Esophagus muscularis mucosa (tissue), 4 donors: ENCODE data around the gene CNGB1. TPM values are rescaled to one million over a fixed set of nuclear protein-coding genes. Genes with fewer than 3 reads are reported as not detected.

Experiments used
- DNase-seq: peaks from one replicate; pipeline ENCODE4 v3.0.0-alpha.2; 2017; ENCODE audit errors: extremely low spot score
- H3K27ac ChIP-seq, 4 donors: fragments of 200-600 bp; sonication (generic); replicated peaks in 1 of 4; 1 replicate in 3 of 4; 2 replicates in 1 of 4; pipeline ENCODE4 v1.5.1; 2016 to 2019; ENCODE audit warnings: mild to moderate bottlenecking in 1 of 4
- H3K27me3 ChIP-seq, 4 donors: fragments of 200-600 bp; sonication (generic); one replicate each; pipeline versions ENCODE4 v1.5.1 to v1.6.0; 2016 to 2019
- H3K36me3 ChIP-seq, 4 donors: fragments of 200-600 bp; sonication (generic); one replicate each; pipeline ENCODE4 v1.5.1; 2016 to 2019
- H3K4me1 ChIP-seq, 4 donors: fragments of 200-600 bp; sonication (generic); one replicate each; pipeline ENCODE4 v1.5.1; 2016 to 2019
- H3K4me3 ChIP-seq, 4 donors: fragments of 200-600 bp; sonication (generic); 1 replicate in 2 of 4; 2 replicates in 2 of 4; pipeline ENCODE4 v1.5.1; 2016 to 2019; ENCODE audit warnings: mild to moderate bottlenecking in 4 of 4, moderate library complexity in 1 of 4
- H3K9me3 ChIP-seq, 4 donors: fragments of 200-600 bp; sonication (generic); 1 replicate in 3 of 4; 2 replicates in 1 of 4; pipeline ENCODE4 v1.5.1; 2016 to 2019
- CTCF ChIP-seq, 3 experiments: fragments of 200-600 bp in 2 of 3; fragments of 450-650 bp in 1 of 3; sonication (generic) in 2 of 3; IDR thresholded peaks; one replicate each; pipeline ENCODE4 v1.5.1; 2017 to 2019; ENCODE audit warnings: antibody characterized with exemption in 3 of 3, mild to moderate bottlenecking in 2 of 3, moderate library complexity in 1 of 3
- EP300 ChIP-seq: sonication (generic); formaldehyde crosslinking; IDR thresholded peaks from one replicate; pipeline ENCODE4 v1.6.1; 2017; ENCODE audit warnings: antibody characterized with exemption
- POLR2A ChIP-seq: fragments of 450-650 bp; IDR thresholded peaks from one replicate; pipeline ENCODE4 v1.6.1; 2017; ENCODE audit warnings: antibody characterized with exemption, moderate library complexity, mild to moderate bottlenecking, low read depth
- POLR2AphosphoS5 ChIP-seq, 2 donors: sonication (generic); formaldehyde crosslinking; IDR thresholded peaks; one replicate each; pipeline ENCODE4 v1.6.1; 2017; ENCODE audit warnings: antibody characterized with exemption in 2 of 2
- WGBS: methylation state at CpG from one replicate; pipeline ENCODE4 v1.1.5; 2018; 5-methylcytosine and 5-hydroxymethylcytosine counted together
- intact Hi-C: fragments of 100-400 bp; cut with DNase I; formaldehyde crosslinking; loops from one replicate; pipeline ENCODE4 v1.15.1; 2023
- total RNA-seq, 4 donors: library from RNA; depleted of rRNA; stranded (reverse); fragments of >200 nt; gene quantifications; one replicate each; pipeline versions ENCODE4 v1.1.0 to v1.2.1, GENCODE V29; 2016

Gene CNGB1
- total RNA-seq, 4 donors from 2014 or later, result under 0.01 to 0.97 (median 0.31) TPM

- no peaks in the 10 kb centered on the region for H3K27me3 ChIP-seq
- peaks cover 7 to 18% (median 9%) of the 10 kb centered on the region in 4 donors for H3K4me1 ChIP-seq
- no peak for DNase-seq
- no peak overlapping the region for H3K4me3 ChIP-seq
- WGBS, result 90% methylated on average over 6 of the region's 6 CpGs
- TF ChIP-seq POLR2AphosphoS5 (IDR thresholded peaks at IDR 0.05) (no peak), EP300 (no peak), CTCF (IDR thresholded peaks at IDR 0.05) (no peak), POLR2A (no peak)
- no peaks in the 10 kb centered on the region for H3K9me3 ChIP-seq
- H3K36me3 ChIP-seq, result peaks cover 20 to 48% (median 41%) of the 10 kb centered on the region in 4 donors
- H3K27ac ChIP-seq, result no peak overlapping the region
- intact Hi-C loops, result no loop called here
Observed at GRCh38 chr16:57992084-57992483, 21.2 kb upstream of the CNGB1 start.

GRCh38 chr16:57991551-57992059 lies 20.7 kb upstream of the CNGB1 start:
- Histone ChIP-seq H3K4me1 (peaks cover 7 to 18% (median 9%) of the 10 kb centered on the region in 4 donors), H3K27ac (no peak overlapping the region), H3K4me3 (no peak overlapping the region), H3K27me3 (no peaks in the 10 kb centered on the region), H3K9me3 (no peaks in the 10 kb centered on the region), H3K36me3 (peaks cover 15 to 43% (median 36%) of the 10 kb centered on the region in 4 donors)
- WGBS, result 95% methylated on average over 8 of the region's 11 CpGs
- intact Hi-C loops, result no loop called here
- DNase-seq, result no peak
- no peak for TF ChIP-seq EP300
- no peak for TF ChIP-seq POLR2A
- TF ChIP-seq POLR2AphosphoS5 (IDR thresholded peaks at IDR 0.05), result no peak
- no peak for TF ChIP-seq CTCF (IDR thresholded peaks at IDR 0.05)

GRCh38 chr16:57988929-57989328 lies 18.0 kb upstream of the CNGB1 start:
- Histone ChIP-seq H3K27me3 (no peaks in the 10 kb centered on the region), H3K27ac (no peak overlapping the region)
- intact Hi-C loops, result loop anchor here (10.0 kb wide), 1 partner anchor 254 kb away; the partner anchor contains the start of gene KATNB1

GRCh38 chr16:57987441-57988177 lies 16.7 kb upstream of the CNGB1 start:
- no peak overlapping the region for H3K27ac ChIP-seq
- no peaks in the 10 kb centered on the region for H3K27me3 ChIP-seq
- intact Hi-C loops, result loop anchor here (10.0 kb wide), 1 partner anchor 253 kb away; the partner anchor contains the start of gene KATNB1
- H3K9me3 ChIP-seq, result no peaks in the 10 kb centered on the region
- H3K36me3 ChIP-seq, result peaks cover 0 to 3% (median 1%) of the 10 kb centered on the region in 4 donors
- 98% methylated on average over 8 of the region's 8 CpGs for WGBS
- H3K4me1 ChIP-seq, result peaks cover 14 to 22% (median 21%) of the 10 kb centered on the region in 4 donors
- H3K4me3 ChIP-seq, result no peak overlapping the region
- no peak for DNase-seq
- TF ChIP-seq CTCF (IDR thresholded peaks at IDR 0.05) (no peak), POLR2A (no peak), EP300 (no peak), POLR2AphosphoS5 (IDR thresholded peaks at IDR 0.05) (no peak)

More at GRCh38 chr16:57988929-57989328, 18.0 kb upstream of the CNGB1 start:
- peaks cover 0 to 16% (median 10%) of the 10 kb centered on the region in 4 donors for H3K36me3 ChIP-seq
- H3K9me3 ChIP-seq, result no peaks in the 10 kb centered on the region
- no peak for DNase-seq
- no peak overlapping the region for H3K4me3 ChIP-seq
- no peak for TF ChIP-seq POLR2A
- TF ChIP-seq EP300, result no peak
- TF ChIP-seq POLR2AphosphoS5 (IDR thresholded peaks at IDR 0.05), result no peak
- no peak for TF ChIP-seq CTCF (IDR thresholded peaks at IDR 0.05)
- H3K4me1 ChIP-seq, result peaks cover 14 to 22% (median 21%) of the 10 kb centered on the region in 4 donors
- 71% methylated on average over 1 of the region's 1 CpG for WGBS
